ENCODE measurements around the gene AFAP1L2.

Gene AFAP1L2

DNA sequence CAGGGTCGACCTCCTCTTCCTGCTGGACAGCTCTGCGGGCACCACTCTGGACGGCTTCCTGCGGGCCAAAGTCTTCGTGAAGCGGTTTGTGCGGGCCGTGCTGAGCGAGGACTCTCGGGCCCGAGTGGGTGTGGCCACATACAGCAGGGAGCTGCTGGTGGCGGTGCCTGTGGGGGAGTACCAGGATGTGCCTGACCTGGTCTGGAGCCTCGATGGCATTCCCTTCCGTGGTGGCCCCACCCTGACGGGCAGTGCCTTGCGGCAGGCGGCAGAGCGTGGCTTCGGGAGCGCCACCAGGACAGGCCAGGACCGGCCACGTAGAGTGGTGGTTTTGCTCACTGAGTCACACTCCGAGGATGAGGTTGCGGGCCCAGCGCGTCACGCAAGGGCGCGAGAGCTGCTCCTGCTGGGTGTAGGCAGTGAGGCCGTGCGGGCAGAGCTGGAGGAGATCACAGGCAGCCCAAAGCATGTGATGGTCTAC, 118.3 kb downstream of the AFAP1L2 start:
- Histone ChIP-seq H4K20me1 (ENCODE audit: low read depth, low read length) (no peaks in the 10 kb centered on the region), H3K27me3 (ENCODE audit: low read length) (no peaks in the 10 kb centered on the region; the same call in 1 of the 2 replicates), H3K27ac (ENCODE audit: low read depth, low read length) (no peak overlapping the region), H3K9me2 (replicated peaks; ENCODE audit: insufficient read depth, low read length) (no peaks in the 10 kb centered on the region), H3K9ac (ENCODE audit: low read length) (no peak overlapping the region), H3K9me3 (ENCODE audit: insufficient read depth, low read length) (no peaks in the 10 kb centered on the region), H2AFZ (ENCODE audit: low read depth, low read length, severe bottlenecking) (no peak overlapping the region), H3K79me2 (ENCODE audit: insufficient read depth, low read length) (no peaks in the 10 kb centered on the region), H3K36me3 (ENCODE audit: low read length) (no peaks in the 10 kb centered on the region), H3F3A (ENCODE audit: insufficient read depth) (no peaks in the 10 kb centered on the region), H3K4me3 (ENCODE audit: insufficient read depth, low read length, poor library complexity, severe bottlenecking) (no peak overlapping the region), H3K4me2 (ENCODE audit: low read depth, low read length, poor library complexity, severe bottlenecking) (no peak overlapping the region)
- TF ChIP-seq EZH2phosphoT487 (conservative IDR thresholded peaks at IDR 0.05; ENCODE audit: low read length): no peak
- TF ChIP-seq, protein P1, sequence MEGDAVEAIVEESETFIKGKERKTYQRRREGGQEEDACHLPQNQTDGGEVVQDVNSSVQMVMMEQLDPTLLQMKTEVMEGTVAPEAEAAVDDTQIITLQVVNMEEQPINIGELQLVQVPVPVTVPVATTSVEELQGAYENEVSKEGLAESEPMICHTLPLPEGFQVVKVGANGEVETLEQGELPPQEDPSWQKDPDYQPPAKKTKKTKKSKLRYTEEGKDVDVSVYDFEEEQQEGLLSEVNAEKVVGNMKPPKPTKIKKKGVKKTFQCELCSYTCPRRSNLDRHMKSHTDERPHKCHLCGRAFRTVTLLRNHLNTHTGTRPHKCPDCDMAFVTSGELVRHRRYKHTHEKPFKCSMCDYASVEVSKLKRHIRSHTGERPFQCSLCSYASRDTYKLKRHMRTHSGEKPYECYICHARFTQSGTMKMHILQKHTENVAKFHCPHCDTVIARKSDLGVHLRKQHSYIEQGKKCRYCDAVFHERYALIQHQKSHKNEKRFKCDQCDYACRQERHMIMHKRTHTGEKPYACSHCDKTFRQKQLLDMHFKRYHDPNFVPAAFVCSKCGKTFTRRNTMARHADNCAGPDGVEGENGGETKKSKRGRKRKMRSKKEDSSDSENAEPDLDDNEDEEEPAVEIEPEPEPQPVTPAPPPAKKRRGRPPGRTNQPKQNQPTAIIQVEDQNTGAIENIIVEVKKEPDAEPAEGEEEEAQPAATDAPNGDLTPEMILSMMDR (IDR thresholded peaks at IDR 0.05; ENCODE audit: insufficient read depth, low read length, poor library complexity, severe bottlenecking): no peak

DNA sequence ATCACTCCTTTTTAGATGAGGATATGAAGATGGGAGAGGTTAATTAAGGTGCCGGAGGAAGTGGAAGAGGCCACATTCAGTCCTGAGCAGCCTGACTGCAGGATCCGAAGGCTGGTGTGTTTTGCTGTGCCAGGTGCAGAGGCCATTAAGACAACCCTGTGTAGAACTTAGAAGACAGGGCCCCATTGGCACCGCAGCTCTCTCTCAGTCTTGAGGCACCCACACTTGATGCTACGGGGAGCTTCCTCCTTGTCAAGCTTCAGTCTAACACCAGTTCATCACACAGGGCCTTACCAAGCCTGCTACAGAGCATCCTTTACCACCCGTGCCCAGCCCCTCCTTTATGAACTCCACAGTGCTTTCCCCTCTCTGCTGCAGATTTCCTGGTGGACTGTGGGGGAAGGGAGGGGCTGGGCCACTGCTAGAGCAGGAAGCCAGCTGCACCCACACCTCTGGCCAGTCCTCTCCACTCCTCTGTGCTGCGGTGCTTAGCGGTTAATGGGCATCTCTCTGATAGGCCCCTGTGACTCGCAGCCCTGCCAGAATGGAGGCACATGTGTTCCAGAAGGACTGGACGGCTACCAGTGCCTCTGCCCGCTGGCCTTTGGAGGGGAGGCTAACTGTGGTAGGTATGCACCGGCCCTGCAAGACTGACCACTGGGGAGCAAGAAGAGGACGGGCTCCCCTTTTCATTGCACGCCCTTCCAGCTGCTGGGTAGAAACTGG, 119.8 kb downstream of the AFAP1L2 start:
- Histone ChIP-seq H3K4me2 (ENCODE audit: low read depth, low read length, poor library complexity, severe bottlenecking) (no peak overlapping the region), H3K4me3 (ENCODE audit: insufficient read depth, low read length, poor library complexity, severe bottlenecking) (no peak overlapping the region), H3K36me3 (ENCODE audit: low read length) (no peaks in the 10 kb centered on the region), H3F3A (ENCODE audit: insufficient read depth) (no peaks in the 10 kb centered on the region), H3K9ac (ENCODE audit: low read length) (no peak overlapping the region), H2AFZ (ENCODE audit: low read depth, low read length, severe bottlenecking) (no peak overlapping the region), H3K27ac (ENCODE audit: low read depth, low read length) (no peak overlapping the region), H3K9me3 (ENCODE audit: insufficient read depth, low read length) (no peaks in the 10 kb centered on the region), H4K20me1 (ENCODE audit: low read depth, low read length) (no peaks in the 10 kb centered on the region), H3K9me2 (replicated peaks; ENCODE audit: insufficient read depth, low read length) (no peaks in the 10 kb centered on the region), H3K27me3 (ENCODE audit: low read length) (no peaks in the 10 kb centered on the region; the same call in 1 of the 2 replicates), H3K79me2 (ENCODE audit: insufficient read depth, low read length) (no peaks in the 10 kb centered on the region)
- TF ChIP-seq, protein P1 (IDR thresholded peaks at IDR 0.05; ENCODE audit: insufficient read depth, low read length, poor library complexity, severe bottlenecking): no peak
- TF ChIP-seq EZH2phosphoT487 (conservative IDR thresholded peaks at IDR 0.05; ENCODE audit: low read length): no peak

DNA sequence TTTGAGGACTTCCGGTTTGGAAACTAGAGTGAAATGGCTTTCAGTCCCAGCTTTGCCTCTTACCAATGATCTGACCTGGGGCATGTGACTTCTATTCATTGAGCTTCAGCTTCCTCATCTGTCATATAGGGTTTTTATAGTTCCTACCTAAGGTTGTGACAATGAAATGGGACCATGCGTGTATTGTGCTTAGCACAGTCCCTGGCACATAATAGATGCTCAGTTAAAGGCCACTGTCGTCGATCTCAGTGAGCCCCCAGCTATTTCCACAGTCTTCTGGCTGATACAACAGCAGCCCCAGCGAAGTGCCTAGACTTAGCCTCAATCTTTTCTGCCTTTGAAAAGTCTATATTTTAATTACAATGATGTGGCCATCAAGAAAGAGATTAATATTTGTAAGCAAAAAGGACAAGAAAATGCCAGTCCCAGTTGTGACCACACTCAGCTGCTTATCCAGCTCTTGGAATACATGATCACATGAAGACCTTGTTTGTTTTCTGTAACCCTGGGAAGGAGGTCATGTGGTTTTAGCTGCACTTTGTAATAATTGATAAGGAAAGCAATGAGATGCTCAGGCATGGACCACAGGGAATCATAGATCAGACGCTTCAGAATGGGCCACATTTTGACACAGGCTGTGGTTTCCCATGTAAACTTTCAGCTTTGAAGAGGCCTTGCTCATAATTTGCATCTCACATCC, 120.6 kb downstream of the AFAP1L2 start:
- Histone ChIP-seq H2AFZ (ENCODE audit: low read depth, low read length, severe bottlenecking) (no peak overlapping the region), H3K9me3 (ENCODE audit: insufficient read depth, low read length) (no peaks in the 10 kb centered on the region), H3K4me2 (ENCODE audit: low read depth, low read length, poor library complexity, severe bottlenecking) (no peak overlapping the region), H3K27ac (ENCODE audit: low read depth, low read length) (no peak overlapping the region), H3K36me3 (ENCODE audit: low read length) (no peaks in the 10 kb centered on the region), H3K9me2 (replicated peaks; ENCODE audit: insufficient read depth, low read length) (no peaks in the 10 kb centered on the region), H3K79me2 (ENCODE audit: insufficient read depth, low read length) (no peaks in the 10 kb centered on the region), H3F3A (ENCODE audit: insufficient read depth) (no peaks in the 10 kb centered on the region), H3K9ac (ENCODE audit: low read length) (no peak overlapping the region), H3K4me3 (ENCODE audit: insufficient read depth, low read length, poor library complexity, severe bottlenecking) (no peak overlapping the region), H3K27me3 (ENCODE audit: low read length) (no peaks in the 10 kb centered on the region; the same call in 1 of the 2 replicates), H4K20me1 (ENCODE audit: low read depth, low read length) (no peaks in the 10 kb centered on the region)
- TF ChIP-seq, protein P1 (IDR thresholded peaks at IDR 0.05; ENCODE audit: insufficient read depth, low read length, poor library complexity, severe bottlenecking): no peak
- no peak for TF ChIP-seq EZH2phosphoT487 (conservative IDR thresholded peaks at IDR 0.05; ENCODE audit: low read length)

All from SU-DHL-6 (cell line).